ENCODE results near the gene SLC6A1.

DNA sequence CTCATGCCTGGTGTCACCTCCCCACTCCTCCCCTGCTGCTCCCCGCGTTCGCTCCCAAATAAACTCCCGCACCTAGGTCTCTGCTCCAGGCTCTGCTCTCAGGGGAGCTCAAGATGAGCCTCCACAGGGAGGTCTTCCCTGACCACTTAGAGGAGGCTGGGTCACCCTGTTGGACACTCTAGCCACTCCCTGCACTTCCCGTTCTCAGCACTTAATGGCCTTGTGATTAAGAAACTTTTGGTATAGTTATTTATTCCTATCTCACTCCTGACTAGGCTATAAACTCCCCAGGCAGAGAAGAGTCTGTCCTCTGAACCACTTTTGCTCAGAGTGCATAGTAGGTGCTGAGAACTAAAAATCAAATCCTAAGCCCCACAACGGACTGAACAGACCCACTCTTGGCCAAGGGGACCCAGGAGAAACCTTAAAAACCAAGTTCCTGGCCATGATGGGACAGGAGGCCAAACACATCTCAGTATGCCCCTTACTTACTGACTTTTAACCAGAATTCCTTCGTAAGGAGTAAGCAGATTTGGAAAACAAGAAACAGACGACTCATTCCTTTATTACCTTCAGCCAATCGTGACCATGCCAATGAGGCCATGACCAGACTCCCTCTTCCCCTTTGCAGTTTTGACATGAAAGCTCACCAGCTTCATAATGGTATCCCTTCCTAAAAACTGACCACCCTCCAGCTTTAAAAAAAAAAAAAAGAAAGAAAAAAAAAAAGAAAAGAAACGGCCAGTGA lies 92.7 kb downstream of the SLC6A1 start:
- TF ChIP-seq, protein P1, sequence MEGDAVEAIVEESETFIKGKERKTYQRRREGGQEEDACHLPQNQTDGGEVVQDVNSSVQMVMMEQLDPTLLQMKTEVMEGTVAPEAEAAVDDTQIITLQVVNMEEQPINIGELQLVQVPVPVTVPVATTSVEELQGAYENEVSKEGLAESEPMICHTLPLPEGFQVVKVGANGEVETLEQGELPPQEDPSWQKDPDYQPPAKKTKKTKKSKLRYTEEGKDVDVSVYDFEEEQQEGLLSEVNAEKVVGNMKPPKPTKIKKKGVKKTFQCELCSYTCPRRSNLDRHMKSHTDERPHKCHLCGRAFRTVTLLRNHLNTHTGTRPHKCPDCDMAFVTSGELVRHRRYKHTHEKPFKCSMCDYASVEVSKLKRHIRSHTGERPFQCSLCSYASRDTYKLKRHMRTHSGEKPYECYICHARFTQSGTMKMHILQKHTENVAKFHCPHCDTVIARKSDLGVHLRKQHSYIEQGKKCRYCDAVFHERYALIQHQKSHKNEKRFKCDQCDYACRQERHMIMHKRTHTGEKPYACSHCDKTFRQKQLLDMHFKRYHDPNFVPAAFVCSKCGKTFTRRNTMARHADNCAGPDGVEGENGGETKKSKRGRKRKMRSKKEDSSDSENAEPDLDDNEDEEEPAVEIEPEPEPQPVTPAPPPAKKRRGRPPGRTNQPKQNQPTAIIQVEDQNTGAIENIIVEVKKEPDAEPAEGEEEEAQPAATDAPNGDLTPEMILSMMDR (conservative IDR thresholded peaks at IDR 0.05; ENCODE audit: low read length) = no peak
- no peak for TF ChIP-seq EZH2phosphoT487 (IDR thresholded peaks at IDR 0.05; ENCODE audit: borderline replicate concordance, low read depth, low read length)
